Glutamatergic neuron (in vitro differentiated cells): Measurements from ENCODE around the gene RASSF6. TPM values are rescaled to one million over a fixed set of nuclear protein-coding genes. Genes with fewer than 3 reads are reported as not detected.

Source experiments
- DNase-seq: peaks from one replicate; pipeline ENCODE4 v3.0.0; 2022
- H3K27ac Mint-ChIP-seq: one replicate; pipeline ENCODE4 v1.8.0; 2020; ENCODE audit warnings: mild to moderate bottlenecking, mixed read lengths, inconsistent platforms; ENCODE audit not compliant: unreplicated experiment
- H3K27me3 Mint-ChIP-seq: one replicate; pipeline ENCODE4 v1.8.0; 2020; ENCODE audit warnings: mild to moderate bottlenecking, moderate library complexity, mixed read lengths, inconsistent platforms; ENCODE audit not compliant: unreplicated experiment
- H3K36me3 Mint-ChIP-seq: one replicate; pipeline ENCODE4 v1.8.0; 2020; ENCODE audit warnings: mild to moderate bottlenecking, mixed read lengths, inconsistent platforms; ENCODE audit not compliant: unreplicated experiment
- H3K4me1 Mint-ChIP-seq: one replicate; pipeline ENCODE4 v1.8.0; 2020; ENCODE audit warnings: mild to moderate bottlenecking, low read depth, mixed read lengths, inconsistent platforms; ENCODE audit not compliant: unreplicated experiment
- H3K4me3 Mint-ChIP-seq: one replicate; pipeline ENCODE4 v1.8.0; 2020; ENCODE audit warnings: mild to moderate bottlenecking, mixed read lengths, inconsistent platforms; ENCODE audit not compliant: unreplicated experiment
- H3K9me3 Mint-ChIP-seq: one replicate; pipeline ENCODE4 v1.8.0; 2020; ENCODE audit warnings: mild to moderate bottlenecking, moderate library complexity, mixed read lengths, inconsistent platforms; ENCODE audit not compliant: unreplicated experiment
- CTCF ChIP-seq: fragments of 200-600 bp; sonication (generic); IDR thresholded peaks from one replicate; pipeline ENCODE4 v1.5.0; 2021; ENCODE audit not compliant: partially characterized antibody, unreplicated experiment
- total RNA-seq: library from RNA; stranded (reverse); fragmentation: NEBNext Ultra II Directional; extraction: Animal tissue kit (Norgen Biotek cat#: 25700); gene quantifications from one replicate; pipeline ENCODE4 v1.2.1, GENCODE V29; 2021; ENCODE audit not compliant: unreplicated experiment

Gene RASSF6
- total RNA-seq, 1 donor from 2014 or later = not detected

GRCh38 chr4:73589261-73589847 lies 30.9 kb downstream of the RASSF6 start:
- no peaks in the 10 kb centered on the region for H3K4me1 Mint-ChIP-seq
- H3K4me3 Mint-ChIP-seq = no peak overlapping the region
- DNase-seq = no peak
- no peak overlapping the region for H3K27ac Mint-ChIP-seq
- no peak for TF ChIP-seq CTCF
- no peaks in the 10 kb centered on the region for H3K9me3 Mint-ChIP-seq
- H3K36me3 Mint-ChIP-seq = no peaks in the 10 kb centered on the region
- H3K27me3 Mint-ChIP-seq = no peaks in the 10 kb centered on the region

- Mint-ChIP-seq H3K27me3 (no peaks in the 10 kb centered on the region), H3K9me3 (no peaks in the 10 kb centered on the region), H3K4me3 (no peak overlapping the region), H3K27ac (no peak overlapping the region), H3K4me1 (no peaks in the 10 kb centered on the region), H3K36me3 (no peaks in the 10 kb centered on the region)
- TF ChIP-seq CTCF = no peak
- no peak for DNase-seq
Observed at GRCh38 chr4:73588613-73589012, 31.6 kb downstream of the RASSF6 start.

- Mint-ChIP-seq H3K27ac (no peak overlapping the region), H3K4me3 (no peak overlapping the region), H3K4me1 (no peaks in the 10 kb centered on the region), H3K27me3 (no peaks in the 10 kb centered on the region), H3K9me3 (no peaks in the 10 kb centered on the region), H3K36me3 (no peaks in the 10 kb centered on the region)
- no peak for TF ChIP-seq CTCF
- DNase-seq = no peak
Observed at GRCh38 chr4:73586666-73587065, 33.6 kb downstream of the RASSF6 start.

DNA sequence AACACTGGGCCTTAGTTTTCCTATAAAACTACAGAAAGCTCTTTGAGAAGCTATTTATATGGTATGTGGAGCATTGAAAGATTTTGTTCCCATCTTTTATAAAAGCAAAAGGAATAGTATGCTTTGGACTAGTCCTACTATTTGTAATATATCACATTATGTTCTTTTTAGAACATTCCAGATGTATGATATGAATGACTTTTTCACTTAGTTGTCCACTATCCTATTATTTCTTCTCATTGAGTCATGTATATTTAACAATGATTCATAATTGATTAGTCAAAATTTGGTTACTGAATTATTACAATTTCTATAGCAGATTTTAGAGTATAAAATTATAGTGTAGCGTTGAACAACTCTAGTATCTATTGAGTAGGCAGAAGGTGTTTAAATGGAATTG lies 34.2 kb downstream of the RASSF6 start:
- TF ChIP-seq CTCF = no peak
- Mint-ChIP-seq H3K36me3 (no peaks in the 10 kb centered on the region), H3K9me3 (no peaks in the 10 kb centered on the region), H3K4me1 (no peaks in the 10 kb centered on the region), H3K4me3 (no peak overlapping the region), H3K27me3 (peaks cover 2% of the 10 kb centered on the region), H3K27ac (no peak overlapping the region)
- DNase-seq = no peak

GRCh38 chr4:73585345-73585744 lies 34.9 kb downstream of the RASSF6 start:
- TF ChIP-seq CTCF = no peak
- H3K4me1 Mint-ChIP-seq = no peaks in the 10 kb centered on the region
- no peaks in the 10 kb centered on the region for H3K9me3 Mint-ChIP-seq
- no peak overlapping the region for H3K27ac Mint-ChIP-seq
- H3K27me3 Mint-ChIP-seq = peaks cover 2% of the 10 kb centered on the region
- no peak overlapping the region for H3K4me3 Mint-ChIP-seq
- DNase-seq = no peak
- no peaks in the 10 kb centered on the region for H3K36me3 Mint-ChIP-seq
